ENCODE results near the gene DBI. TPM values are rescaled to one million over a fixed set of nuclear protein-coding genes. Genes with fewer than 3 reads are reported as not detected.
A peak's percentile ranks its signal among the peaks of the same experiment; 100 is the strongest.
"Not testable (repeated sequence)": the region's sequence is repeated elsewhere in the genome, so short reads cannot be mapped to it uniquely, and the experiment has no call there.

Gene DBI
- polyA plus RNA-seq, 3 donors from 2014 or later = 641 to 788 (median 730) TPM

DNA sequence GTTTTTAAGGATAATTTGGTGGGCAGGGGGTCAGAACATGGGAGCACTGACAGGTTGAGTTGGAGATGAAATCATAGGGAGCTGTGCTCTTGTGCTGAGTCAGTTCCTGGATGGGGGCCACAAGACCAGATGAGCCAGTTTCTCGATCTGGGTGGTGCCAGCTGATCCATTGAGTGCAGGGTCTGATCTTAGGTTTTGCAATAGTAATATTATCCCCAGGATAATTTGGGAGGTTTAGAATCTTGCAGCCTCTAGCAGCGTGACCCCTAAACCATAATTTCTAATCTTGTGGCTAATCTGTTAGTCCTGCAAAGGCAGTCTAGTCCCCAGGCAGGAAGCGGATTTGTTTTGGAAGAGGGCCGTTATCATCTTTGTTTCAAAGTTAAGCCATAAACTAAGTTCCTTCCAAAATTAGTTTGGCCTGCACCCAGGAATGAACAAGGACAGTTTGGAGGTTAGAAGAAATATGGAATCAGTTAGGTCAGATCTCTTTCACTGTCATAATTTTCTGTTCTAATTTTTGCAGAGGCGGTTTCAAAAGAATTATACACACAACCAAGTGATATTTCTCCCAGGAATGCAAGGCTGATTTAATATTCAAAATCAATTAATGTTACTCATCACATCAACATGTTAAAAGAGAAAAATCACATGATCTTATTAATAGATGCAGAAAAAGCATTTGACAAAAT, 23.0 kb downstream of the DBI start:
- Mint-ChIP-seq H3K36me3 (no peaks in the 10 kb centered on the region), H3K27me3 (ENCODE audit: low read depth in 3 of 3) (peaks cover 0 to 7% (median 2%) of the 10 kb centered on the region in 3 donors), H3K4me1 (no peaks in the 10 kb centered on the region), H3K9me3 (no peaks in the 10 kb centered on the region), H3K4me3 (no peak overlapping the region), H3K27ac (no peak overlapping the region)
- DNase-seq = no peak

DNA sequence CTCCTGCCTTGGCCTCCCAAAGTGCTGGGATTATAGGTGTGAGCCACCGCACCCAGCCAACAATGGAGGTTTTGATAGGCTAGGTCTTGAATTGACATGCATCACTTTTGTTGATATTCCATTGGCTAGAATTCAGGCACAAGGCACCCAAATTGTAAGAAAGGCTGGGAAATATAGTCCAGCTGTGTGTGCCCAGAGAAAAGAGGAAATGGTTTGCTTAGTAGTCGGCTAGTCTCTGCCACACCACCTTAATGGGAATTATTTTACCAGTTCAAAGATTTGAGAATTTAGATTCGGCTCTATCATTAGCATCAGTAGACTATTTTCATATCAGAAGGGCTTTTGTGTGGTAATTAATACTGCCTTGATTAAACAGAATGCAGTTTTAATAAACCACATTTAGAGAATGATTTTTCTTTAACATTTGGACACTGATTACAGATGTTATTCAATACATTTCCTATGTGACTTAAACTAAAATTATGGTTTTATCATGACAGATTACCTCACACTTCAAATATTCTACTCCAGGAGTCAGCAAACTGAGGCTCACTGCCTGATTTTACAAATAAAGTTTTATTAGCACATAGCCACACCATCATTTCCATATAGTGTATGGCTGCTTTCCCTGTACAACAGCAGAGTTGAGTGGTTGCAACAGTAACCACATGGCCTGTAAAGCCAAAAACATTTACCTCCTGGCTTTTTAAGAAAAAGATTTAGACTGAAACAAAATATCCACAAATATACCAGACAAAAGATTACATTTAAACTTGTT, 27.4 kb downstream of the DBI start:
- Mint-ChIP-seq H3K27me3 (ENCODE audit: low read depth in 3 of 3) (peaks cover 0 to 4% (median 1%) of the 10 kb centered on the region in 3 donors), H3K4me3 (no peak overlapping the region), H3K36me3 (no peaks in the 10 kb centered on the region), H3K27ac (no peak overlapping the region), H3K9me3 (no peaks in the 10 kb centered on the region), H3K4me1 (no peaks in the 10 kb centered on the region)
- DNase-seq = no peak

DNA sequence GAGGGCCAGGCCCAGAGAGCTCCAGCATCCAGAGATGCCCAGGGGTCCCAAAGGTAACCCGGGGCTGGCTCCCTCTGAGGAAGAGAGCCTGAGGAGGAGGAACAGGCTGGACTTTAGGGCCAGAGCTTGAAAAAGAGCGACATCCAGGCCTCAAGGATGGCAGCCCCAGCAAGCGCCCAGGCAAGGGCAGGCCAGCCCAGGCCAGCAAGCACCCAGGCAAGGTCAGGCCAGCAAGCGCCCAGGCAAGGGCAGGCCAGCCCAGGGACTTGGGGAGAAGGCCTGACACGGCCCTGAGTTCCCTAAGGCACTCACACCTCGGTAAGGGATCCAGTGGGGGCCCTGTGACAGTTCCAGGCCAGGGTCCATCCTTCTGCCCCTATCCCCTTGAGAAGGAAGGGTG, 30.4 kb downstream of the DBI start:
- H3K36me3 Mint-ChIP-seq = no peaks in the 10 kb centered on the region
- H3K27me3 Mint-ChIP-seq (ENCODE audit: low read depth in 3 of 3) = peaks cover 0 to 3% (median 1%) of the 10 kb centered on the region in 3 donors
- H3K9me3 Mint-ChIP-seq = no peaks in the 10 kb centered on the region
- no peak overlapping the region for H3K27ac Mint-ChIP-seq
- DNase-seq = no peak
- H3K4me1 Mint-ChIP-seq = no peaks in the 10 kb centered on the region
- no peak overlapping the region for H3K4me3 Mint-ChIP-seq

DNA sequence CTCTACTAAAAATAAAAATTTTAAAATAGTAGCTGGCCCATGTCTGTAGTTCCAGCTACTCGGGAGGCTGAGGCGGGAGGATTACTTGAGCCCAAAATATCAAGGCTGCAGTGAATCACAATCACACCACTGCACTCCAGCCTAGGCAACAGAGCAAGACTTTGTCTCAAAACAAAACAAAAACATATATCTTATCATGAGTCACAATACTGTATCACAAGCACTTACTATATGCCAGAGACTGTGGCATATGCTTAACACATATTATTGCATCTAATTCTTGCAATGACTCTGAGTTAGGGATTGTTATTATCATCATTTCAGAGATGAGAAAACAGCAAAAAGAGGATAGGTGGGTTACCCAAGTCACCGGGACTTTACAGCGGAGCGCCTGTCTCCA, 35.3 kb downstream of the DBI start:
- H3K27ac Mint-ChIP-seq = no peak overlapping the region
- peaks cover 0 to 1% (median 0%) of the 10 kb centered on the region in 6 donors for H3K9me3 Mint-ChIP-seq
- H3K27me3 Mint-ChIP-seq (ENCODE audit: low read depth in 3 of 3) = peaks cover 0 to 6% (median 5%) of the 10 kb centered on the region in 3 donors
- H3K4me1 Mint-ChIP-seq = no peaks in the 10 kb centered on the region
- H3K4me3 Mint-ChIP-seq = no peak overlapping the region
- DNase-seq = no peak
- no peaks in the 10 kb centered on the region for H3K36me3 Mint-ChIP-seq

DNA sequence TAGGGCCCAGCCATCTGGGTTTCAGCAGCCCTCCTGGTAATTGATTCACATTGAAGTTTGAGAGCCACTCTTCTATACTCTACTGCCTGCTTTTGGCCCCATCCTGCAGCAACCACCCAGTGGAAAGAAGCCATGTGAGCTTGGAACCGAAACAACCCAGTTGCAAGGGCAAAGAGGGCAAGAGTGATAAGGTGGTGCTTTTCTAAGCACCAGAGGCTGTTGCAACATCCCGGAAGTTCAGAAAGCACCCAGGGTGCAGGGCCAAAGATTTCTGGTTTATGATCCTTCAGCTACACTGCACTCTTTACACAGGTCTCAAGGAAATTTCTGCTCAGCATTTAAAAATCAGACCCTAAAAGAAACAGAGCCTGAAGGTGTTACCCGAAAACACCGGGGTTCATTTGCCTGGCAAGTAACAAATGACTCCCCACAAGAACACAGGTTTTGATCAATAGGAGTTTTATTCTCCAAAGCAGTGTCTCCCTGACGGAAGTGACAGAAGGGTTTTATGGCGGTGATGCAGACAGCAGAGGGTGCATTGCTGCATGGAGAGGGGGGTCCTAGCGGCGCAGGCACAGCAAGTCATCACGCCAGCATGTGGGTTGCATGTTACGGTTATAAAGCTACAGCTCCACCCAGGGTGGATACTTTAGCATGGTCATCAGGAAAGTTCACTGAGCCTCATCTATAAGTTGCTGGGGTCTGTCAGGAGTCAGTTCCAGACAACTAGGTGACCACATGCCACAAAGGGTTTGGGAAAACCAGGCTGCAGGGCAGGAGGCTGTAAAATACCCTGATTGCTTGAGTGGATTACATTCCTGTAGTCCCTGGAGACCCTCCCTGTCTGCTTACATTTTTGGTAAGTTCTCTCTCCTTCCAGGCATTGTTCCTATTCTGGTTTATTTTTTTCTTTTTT, 36.1 kb downstream of the DBI start:
- Mint-ChIP-seq H3K27me3 (ENCODE audit: low read depth in 3 of 3) (peaks cover 0 to 9% (median 5%) of the 10 kb centered on the region in 3 donors), H3K36me3 (no peaks in the 10 kb centered on the region), H3K4me1 (no peaks in the 10 kb centered on the region), H3K27ac (peak overlapping the region in 1 of 6 donors; percentile 58), H3K9me3 (peaks cover 0 to 1% (median 0%) of the 10 kb centered on the region in 6 donors), H3K4me3 (no peak overlapping the region)
- DNase-seq = no peak

- H3K9me3 Mint-ChIP-seq; H3K4me1 Mint-ChIP-seq; H3K27me3 Mint-ChIP-seq (ENCODE audit: low read depth in 3 of 3); DNase-seq; H3K36me3 Mint-ChIP-seq; H3K4me3 Mint-ChIP-seq: not testable (repeated sequence)
- H3K27ac Mint-ChIP-seq = peak overlapping the region in 1 of 6 donors; percentile 58
These were observed 36.8 kb downstream of the DBI start for GRCh38 chr2:119403618-119404017.

DNA sequence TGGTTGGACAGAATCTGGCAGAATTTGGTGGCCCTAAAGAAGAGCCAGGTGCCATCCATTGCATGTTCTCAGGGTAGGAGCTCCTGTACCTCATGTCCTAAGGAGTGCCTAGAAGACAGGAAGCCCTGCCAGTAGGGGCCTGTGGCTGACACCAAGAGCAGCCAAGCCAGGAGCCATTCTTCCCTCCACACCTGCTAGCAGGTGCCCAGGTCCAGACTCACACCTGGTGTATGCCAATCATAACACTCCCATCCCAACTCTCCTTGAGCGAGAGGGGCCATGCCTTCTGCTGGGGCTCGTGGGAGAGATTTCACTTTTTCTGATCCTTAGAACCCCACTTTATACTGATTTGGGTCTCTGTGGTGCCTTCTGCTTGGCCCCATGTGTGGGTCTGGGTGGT, 38.4 kb downstream of the DBI start:
- Mint-ChIP-seq H3K9me3 (peaks cover 0 to 1% (median 0%) of the 10 kb centered on the region in 6 donors), H3K4me1 (no peaks in the 10 kb centered on the region), H3K27me3 (ENCODE audit: low read depth in 3 of 3) (peaks cover 0 to 9% (median 3%) of the 10 kb centered on the region in 3 donors), H3K36me3 (no peaks in the 10 kb centered on the region), H3K4me3 (no peak overlapping the region), H3K27ac (no peak overlapping the region)
- DNase-seq = no peak

- no peaks in the 10 kb centered on the region for H3K36me3 Mint-ChIP-seq
- DNase-seq = peak in 1 of 3 donors; percentile 3
- peaks cover 0 to 9% (median 3%) of the 10 kb centered on the region in 3 donors for H3K27me3 Mint-ChIP-seq (ENCODE audit: low read depth in 3 of 3)
- no peak overlapping the region for H3K27ac Mint-ChIP-seq
- no peaks in the 10 kb centered on the region for H3K4me1 Mint-ChIP-seq
- H3K4me3 Mint-ChIP-seq = no peak overlapping the region
- H3K9me3 Mint-ChIP-seq = peaks cover 0 to 1% (median 0%) of the 10 kb centered on the region in 6 donors
These were observed 40.8 kb downstream of the DBI start for GRCh38 chr2:119407430-119408220.

DNA sequence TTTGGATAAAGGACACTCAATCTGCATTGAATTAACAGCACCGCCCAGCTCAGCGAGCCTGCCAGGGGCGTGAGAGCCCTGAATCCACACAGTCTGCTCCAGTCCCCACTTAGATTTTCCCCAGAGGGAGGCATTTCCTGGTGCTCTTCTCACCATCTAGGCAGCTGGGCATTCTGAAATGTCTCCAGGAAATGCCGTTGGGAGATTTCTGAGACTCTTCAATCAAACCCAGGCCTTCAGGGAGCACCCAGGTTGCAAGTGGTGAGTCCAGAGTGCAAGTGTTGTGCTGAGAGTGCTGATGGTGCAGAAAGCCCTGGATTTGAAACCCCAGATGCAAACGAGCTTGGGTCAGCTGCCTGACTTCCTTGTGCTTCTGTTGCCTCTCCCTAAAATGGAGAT, 41.4 kb downstream of the DBI start:
- Mint-ChIP-seq H3K4me3 (no peak overlapping the region), H3K9me3 (peaks cover 0 to 1% (median 0%) of the 10 kb centered on the region in 6 donors), H3K27me3 (ENCODE audit: low read depth in 3 of 3) (peaks cover 0 to 9% (median 3%) of the 10 kb centered on the region in 3 donors), H3K27ac (no peak overlapping the region), H3K4me1 (no peaks in the 10 kb centered on the region), H3K36me3 (no peaks in the 10 kb centered on the region)
- no peak for DNase-seq

DNA sequence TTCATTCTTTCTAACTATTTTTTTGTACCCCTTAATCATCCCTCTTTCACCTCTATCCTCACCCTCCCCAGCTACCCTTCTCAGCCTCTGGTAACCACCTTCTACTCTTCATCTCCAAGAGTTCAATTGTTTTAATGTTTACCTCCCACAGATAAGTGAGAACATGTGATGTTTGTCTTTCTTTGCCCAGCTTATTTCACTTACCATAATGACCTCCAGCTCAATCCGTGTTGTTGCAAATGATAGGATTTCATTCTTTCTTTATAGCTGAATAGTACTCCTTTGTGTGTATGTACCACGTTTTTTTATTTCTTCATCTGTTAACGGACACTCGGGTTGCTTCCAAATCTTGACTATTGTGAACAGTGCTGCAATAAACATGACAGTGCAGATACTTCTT, 42.7 kb downstream of the DBI start:
- H3K9me3 Mint-ChIP-seq = peaks cover 0 to 1% (median 0%) of the 10 kb centered on the region in 6 donors
- no peaks in the 10 kb centered on the region for H3K4me1 Mint-ChIP-seq
- H3K27me3 Mint-ChIP-seq (ENCODE audit: low read depth in 3 of 3) = peaks cover 0 to 9% (median 3%) of the 10 kb centered on the region in 3 donors
- no peak overlapping the region for H3K4me3 Mint-ChIP-seq
- no peaks in the 10 kb centered on the region for H3K36me3 Mint-ChIP-seq
- DNase-seq = no peak
- no peak overlapping the region for H3K27ac Mint-ChIP-seq

GRCh38 chr2:119414894-119415293, 48.1 kb downstream of the DBI start:
- H3K27ac Mint-ChIP-seq = no peak overlapping the region
- no peak for DNase-seq

GRCh38 chr2:119415630-119416029, 48.9 kb downstream of the DBI start:
- Mint-ChIP-seq H3K4me1 (no peaks in the 10 kb centered on the region), H3K36me3 (no peaks in the 10 kb centered on the region), H3K27ac (no peak overlapping the region), H3K4me3 (no peak overlapping the region), H3K9me3 (peaks cover 0 to 3% (median 0%) of the 10 kb centered on the region in 6 donors), H3K27me3 (ENCODE audit: low read depth in 3 of 3) (peaks cover 3 to 6% (median 3%) of the 10 kb centered on the region in 3 donors)
- DNase-seq = no peak

More at GRCh38 chr2:119414894-119415293, 48.1 kb downstream of the DBI start:
- Mint-ChIP-seq H3K4me1 (no peaks in the 10 kb centered on the region), H3K9me3 (peaks cover 0 to 3% (median 0%) of the 10 kb centered on the region in 6 donors), H3K4me3 (no peak overlapping the region), H3K27me3 (ENCODE audit: low read depth in 3 of 3) (peaks cover 0 to 6% (median 2%) of the 10 kb centered on the region in 3 donors), H3K36me3 (no peaks in the 10 kb centered on the region)

Measured in immature natural killer cell (primary cell).